IPS-NIHi7 (cell line): ENCODE measurements around the gene ANKK1.

Experiments used
- DNase-seq: peaks from one replicate; pipeline ENCODE4 v3.0.0; 2012; ENCODE audit warnings: mixed read lengths; ENCODE audit errors: extremely low spot score

ANKK1 gene, protein sequence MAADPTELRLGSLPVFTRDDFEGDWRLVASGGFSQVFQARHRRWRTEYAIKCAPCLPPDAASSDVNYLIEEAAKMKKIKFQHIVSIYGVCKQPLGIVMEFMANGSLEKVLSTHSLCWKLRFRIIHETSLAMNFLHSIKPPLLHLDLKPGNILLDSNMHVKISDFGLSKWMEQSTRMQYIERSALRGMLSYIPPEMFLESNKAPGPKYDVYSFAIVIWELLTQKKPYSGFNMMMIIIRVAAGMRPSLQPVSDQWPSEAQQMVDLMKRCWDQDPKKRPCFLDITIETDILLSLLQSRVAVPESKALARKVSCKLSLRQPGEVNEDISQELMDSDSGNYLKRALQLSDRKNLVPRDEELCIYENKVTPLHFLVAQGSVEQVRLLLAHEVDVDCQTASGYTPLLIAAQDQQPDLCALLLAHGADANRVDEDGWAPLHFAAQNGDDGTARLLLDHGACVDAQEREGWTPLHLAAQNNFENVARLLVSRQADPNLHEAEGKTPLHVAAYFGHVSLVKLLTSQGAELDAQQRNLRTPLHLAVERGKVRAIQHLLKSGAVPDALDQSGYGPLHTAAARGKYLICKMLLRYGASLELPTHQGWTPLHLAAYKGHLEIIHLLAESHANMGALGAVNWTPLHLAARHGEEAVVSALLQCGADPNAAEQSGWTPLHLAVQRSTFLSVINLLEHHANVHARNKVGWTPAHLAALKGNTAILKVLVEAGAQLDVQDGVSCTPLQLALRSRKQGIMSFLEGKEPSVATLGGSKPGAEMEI

DNA sequence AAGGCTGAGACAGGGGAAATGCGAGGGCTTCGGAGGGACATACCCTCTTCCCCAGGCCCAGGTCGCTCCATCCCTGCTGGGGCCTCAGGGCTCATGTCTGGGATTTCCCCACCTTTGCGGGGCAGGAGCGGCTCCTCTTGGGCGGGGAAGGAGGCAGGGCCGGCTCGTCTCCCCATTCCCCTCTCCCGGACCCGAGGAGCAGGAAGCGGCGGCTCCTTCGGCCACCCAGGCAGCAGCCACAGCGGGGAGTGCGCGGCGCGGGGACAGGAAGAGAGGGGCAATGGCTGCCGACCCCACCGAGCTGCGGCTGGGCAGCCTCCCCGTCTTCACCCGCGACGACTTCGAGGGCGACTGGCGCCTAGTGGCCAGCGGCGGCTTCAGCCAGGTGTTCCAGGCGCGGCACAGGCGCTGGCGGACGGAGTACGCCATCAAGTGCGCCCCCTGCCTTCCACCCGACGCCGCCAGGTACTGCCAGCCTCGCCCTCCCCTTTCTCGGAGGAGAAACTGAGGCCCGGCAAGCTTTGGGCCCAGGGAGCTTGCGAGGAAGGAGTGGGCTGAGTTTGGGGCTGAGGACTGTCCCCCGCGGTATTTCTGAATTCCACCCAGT, at the start of gene ANKK1:
Gene ANKK1, plus strand, starts transcription at position 175 of the 607 bp plus-strand sequence. Its CDS starts 106 bp downstream, at position 281.
- DNase-seq = peak; percentile 86

DNA sequence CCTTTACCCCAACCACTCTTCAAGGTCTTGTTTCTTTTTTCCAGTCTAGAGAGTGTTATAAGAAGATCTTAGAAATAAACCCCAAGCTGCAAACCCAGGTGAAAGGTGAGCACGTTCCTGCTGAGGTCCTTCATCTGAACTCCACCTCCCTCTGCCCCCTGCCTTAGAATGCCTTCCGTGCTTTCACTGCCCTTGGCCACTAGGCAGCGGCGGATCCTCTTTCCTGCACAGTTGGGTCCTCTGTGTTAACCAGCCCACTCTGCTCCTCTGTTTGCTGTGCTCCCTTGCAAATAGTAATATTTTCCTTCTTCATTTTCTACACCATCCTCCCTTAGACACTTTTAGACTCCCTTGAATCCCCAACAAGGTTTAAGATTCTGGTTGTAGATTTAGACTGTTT, 48.8 kb upstream of the ANKK1 start:
- DNase-seq = peak; percentile 70

DNA sequence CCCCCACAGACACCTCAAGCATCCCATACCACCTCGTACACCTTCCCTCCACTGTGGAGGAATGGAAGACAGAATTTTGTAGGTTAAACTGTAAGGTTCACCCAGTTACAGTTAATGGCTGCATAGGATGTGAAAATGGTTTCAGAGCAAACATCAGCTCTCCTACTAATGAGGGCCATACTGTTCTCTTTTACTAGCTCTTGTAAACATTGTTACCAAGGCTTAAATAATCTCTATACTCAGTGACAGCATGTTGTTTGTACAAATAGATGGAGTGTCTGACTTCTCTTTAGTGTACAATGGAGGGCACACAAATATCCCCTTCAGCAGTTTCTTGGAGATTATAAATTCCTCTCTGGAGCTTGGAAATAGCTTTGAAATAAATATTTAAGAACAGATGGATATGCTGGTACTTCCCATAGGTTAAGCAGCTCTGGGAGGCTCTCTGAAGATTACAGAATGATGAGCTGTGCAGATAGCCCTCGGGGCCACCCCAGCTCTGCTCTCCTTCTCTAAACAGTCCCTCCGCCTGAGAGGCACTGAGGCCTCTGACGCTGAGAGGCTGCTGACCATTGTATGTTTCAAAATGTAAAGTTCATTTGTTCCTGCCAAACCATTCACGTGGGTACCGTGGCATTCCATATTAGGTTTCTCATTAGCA, 47.5 kb upstream of the ANKK1 start:
- no peak for DNase-seq

DNA sequence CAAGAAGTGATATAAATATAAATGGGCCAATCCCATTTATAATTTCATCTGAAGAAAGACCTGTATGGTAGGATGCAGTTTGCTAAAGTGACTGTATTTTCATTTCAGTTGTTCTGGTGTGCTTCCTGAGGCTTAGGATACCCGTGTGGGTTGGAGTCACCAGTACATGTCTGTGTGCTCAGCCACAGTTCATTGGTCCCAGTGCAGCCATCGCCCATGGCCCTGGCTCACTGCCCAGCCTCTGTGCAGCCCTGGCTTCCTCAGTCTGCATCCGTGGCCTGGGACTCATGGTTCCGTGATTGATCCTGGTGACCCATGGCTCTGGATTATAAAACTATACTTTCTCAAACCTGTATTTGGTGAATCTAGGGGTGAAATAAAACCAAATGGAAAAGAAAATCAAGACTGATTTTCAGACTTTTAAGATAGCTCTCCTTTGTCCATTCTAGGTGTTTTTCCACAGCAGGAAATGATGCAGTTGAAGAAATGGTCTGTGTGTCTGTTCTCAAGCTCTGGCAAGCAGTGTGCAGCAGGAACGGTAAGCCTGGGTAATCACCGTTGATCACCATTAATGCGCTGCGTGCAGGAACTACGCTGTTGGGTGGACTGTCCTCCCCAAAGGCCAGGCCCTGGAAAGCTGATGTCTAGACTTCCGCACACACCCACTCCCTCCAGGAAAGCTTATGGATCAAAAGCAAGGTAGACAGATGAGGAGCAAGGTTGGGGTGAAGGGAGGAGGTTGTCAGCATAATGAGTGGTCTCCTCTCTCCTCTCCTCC, 46.0 kb upstream of the ANKK1 start:
- no peak for DNase-seq

DNA sequence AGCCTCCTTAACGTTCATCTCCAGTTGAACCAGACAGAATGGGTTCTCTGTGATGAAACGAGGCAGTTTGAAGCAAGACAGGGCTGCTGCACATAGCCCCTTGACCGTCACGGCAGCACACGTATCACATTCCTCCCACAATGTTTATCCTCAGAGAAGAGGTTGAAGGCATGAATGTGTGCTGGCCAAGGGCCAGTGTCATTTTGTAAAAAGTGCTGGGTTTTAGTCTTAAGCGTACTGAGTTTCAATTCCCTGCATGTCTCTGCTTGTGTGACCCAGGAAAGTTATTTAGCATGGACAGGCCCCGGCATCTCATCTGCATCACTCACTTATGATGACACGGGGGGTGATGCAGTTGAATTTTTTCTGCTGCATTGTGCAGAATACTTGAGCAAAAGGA, 41.6 kb upstream of the ANKK1 start:
- DNase-seq = no peak

DNA sequence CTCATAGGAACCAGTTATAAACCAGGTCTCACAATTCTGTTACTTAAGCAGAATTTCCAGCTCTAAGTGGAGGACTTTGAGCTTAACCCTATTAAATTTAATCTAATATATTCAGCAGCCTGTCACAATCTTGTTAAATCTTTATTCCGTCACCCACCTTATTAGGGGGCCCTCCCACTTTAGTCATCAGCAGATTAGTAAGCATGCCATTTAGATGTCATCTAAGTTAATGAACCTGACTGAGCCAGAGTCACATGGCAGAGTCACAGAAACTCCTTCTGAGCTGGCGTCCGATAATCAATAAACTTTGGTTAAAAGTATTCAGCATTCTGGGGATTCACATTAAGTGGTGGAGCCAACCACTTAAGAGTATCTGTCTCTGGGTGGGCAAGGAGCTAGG, 38.1 kb upstream of the ANKK1 start:
- no peak for DNase-seq

DNA sequence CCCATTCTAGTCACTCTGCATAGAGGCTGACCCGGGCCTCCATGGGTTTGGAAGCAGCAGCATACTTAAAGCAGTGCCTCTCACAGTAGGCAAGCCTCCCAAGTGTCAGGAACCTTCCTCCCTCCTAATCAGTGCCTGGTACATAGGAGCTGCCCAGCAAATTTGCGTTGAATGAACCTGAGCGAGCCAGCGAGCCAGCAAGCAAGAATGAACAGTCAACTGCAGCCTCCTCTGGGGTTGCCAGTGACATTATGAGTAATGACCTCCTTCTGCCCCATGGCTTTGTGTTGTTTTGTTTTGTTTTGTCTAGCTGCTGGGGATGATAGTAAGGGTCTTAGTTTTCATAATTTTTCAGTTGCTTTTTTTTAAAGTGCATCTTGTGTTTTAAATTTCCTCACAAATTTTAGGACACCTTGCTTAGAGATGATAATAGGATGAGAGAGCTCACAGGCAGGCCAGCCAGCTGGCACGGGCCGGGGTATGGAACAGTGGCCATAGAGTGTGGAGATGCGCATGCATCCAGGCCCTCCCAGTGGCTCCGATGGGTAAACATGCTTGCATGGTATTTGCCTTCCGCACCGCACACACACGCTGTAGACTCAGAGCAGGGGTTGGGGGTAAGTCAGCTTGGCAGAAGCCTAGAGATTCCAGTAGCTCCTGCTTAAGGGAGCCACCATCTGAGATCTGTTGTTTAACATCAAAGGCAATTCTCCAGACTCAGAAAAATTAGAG, 37.1 kb upstream of the ANKK1 start:
- DNase-seq = no peak

DNA sequence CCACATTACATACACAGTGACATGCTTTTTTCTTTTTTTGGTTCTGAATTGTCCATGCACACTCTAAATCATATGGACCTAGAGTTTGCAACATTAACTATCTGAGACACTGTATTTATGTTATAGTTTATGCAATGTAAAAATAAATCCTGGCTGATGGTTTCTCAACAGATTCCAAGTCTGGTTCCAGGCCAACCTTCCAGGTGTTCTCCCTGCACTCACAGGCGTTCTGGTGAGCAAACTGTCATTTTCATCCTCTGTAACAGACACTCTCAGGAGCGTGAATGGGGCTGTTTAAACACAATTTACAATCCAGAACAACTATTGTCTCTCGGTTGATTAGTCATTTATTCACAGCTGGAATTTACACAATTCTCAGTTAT, 36.5 kb upstream of the ANKK1 start:
- no peak for DNase-seq

DNA sequence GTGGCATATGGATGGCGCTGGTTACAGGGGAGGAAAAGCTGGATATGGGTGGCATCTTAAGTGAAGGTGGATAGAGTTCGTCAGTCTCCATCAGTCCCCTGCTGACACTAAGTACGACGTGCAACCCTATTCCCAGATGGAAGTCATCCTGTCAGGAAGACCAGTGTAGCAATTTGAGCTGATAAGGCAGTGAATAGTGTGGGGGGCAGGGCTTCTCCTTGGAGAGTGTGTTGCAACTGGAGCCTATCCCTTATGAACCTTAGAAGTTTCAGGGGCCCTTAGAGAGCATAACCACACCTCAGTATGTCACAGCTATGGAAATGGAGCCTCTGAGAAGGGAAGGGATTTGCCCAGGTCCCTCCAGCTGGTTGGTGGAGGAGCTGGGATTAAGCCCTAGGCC, 36.1 kb upstream of the ANKK1 start:
- no peak for DNase-seq

DNA sequence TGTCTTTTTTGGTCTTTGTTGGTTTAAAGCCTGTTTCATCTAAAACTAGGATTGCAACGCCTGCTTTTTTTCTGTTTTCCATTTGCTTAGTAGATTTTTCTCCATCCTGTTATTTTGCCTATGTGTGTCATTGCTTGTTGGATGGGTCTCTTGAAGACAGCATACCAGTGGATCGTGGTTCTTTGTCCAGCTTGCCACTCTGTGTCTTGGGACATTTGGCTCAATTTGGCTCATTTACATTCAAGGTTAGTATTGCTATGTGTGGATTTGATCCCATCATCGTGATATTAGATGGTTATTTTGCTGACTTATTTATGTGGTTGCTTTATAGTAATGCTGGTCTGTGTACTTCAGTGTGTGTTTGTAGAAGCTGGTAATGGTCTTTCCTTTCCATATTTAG, 31.4 kb upstream of the ANKK1 start:
- DNase-seq = no peak

DNA sequence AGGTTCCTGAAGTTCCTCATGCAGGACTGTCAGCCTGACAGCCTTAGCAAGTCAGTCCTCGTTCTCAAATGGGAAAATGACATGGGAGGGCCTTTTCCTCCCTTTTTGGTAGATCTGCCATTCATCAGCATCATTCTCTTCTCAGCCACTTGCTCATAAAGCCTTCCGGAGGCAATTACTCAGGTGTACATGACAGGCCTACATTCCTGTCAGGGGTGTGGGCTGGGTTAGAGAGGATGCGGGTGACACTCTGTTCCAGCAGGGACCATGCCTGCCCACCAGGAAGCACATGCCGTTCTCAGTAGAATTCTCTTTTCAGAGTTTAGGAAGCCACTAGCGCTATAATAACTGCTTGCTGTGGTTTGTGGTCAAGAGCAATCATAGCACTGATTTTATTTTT, 24.2 kb upstream of the ANKK1 start:
- no peak for DNase-seq

DNA sequence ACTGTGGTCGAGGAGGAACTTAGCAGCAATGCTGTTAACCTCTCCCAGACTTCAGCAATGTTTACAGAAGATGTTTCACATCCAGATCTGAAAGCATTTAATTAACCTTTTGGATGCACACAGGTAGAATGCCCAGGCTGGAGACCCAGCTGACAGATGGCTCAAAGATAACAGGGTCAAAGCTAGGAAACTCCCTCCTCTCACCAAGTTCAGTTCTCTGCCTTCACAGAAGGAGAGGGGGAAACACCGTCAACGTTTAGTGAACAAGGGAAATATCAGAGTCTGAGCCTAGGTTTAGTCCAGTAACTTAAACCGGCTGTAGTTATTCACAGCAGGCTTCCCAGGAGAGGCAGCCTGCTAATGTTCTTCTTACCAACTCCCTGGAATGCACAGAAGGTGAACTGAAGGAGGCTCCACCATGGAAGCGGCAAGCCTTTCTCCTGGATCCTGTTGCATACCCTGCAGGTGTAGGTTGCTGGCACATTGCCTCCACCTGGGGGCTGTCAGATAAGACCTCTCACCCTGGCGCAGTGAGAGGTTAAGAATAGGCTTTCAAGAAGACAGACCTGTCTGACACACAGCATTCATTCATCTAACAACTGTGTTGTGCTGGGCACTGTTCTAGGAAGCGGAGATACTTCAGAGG, 23.5 kb upstream of the ANKK1 start:
- DNase-seq = no peak

DNA sequence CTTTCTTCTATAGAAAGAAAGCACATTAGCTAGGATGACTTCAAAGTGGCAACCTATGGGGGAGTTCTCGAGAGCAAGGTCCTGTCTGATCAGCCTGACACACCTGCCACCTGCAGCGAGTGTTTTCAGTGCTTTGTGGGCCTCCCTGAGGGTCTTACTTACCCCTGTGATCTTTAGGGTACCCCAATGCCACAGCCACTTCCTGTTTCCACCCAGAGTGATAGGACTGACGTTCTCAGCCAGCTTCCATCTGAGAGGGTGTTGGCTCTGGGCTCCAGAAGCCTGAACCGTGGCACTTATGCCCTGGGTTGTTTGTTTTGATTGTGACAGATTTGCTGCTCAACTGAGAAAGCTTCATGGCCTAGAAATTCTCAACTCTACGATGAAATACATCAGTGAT, 21.7 kb upstream of the ANKK1 start:
- no peak for DNase-seq

DNA sequence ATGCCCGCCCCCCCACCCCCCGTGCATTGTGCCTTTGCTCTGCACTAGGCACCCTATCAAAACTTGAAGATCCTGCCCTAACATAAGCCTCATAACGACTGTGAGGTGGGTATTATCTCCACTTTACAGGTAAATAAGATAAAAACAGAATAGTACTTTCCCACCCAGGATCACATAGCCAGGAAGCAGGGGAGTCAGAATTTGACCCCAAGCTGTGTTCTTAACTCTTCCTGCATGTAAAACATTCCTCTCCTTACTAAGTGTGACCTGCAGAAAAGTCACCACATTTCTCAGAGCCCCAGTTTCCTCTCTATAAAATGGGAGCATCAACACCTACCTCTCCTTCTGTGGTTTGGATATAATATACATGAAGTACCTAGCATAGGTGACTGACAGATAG, 18.2 kb upstream of the ANKK1 start:
- no peak for DNase-seq

DNA sequence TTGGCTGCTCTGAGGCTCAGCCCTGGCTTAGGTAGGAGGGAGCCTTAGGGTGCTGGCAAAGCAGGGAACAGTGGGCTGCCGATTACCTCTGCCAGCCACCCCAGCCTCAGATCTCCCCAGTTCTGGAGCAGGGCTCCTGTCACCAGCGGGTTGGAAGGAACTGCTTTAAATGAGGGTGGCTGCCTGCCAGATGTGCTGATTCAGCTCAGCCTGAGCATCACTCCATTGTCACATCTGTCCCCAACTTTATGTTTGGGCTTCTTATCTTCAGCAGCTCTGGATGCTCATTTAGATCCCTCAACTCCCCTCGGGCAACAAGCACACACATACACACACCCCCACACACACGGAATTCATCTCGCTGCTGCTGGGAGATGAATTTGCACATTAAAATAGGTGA, 16.9 kb upstream of the ANKK1 start:
- no peak for DNase-seq

DNA sequence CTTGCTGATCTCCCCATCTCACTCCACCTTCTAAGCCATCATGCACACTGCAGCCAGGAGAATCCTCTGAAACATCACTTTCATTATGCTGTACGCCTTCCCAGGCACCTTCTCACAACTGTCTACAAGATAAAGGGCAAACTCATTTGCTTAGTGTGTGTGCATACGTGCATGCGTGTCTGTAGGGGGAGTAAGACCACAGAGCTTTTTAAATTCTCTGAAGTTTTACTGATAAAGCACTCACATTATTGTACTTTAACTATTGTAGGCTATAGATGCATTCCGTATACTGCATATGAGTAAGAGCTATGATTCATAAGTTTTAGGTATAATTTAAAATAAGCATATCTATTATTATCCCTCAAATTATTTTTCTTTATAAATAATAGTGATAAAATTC, 15.3 kb upstream of the ANKK1 start:
- DNase-seq = no peak

DNA sequence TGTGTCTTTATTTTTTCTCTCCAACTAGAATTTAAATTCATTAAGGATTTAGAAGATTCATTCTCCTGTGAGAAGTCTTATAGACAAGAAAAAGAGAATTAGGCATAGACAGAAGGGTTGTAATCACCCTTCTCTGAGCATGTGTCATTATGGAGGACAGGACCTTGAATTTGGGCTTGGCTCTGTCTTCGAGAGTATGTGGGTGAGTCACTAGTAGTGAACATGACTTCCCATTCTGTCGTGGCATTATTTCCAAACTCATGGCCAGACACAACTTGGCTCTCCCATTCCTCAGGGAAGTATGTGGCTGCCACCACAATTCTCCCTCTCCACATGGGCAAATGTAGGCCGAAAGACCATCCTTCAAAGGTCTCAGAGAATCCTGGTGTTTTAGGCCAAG, 14.3 kb upstream of the ANKK1 start:
- DNase-seq = no peak

DNA sequence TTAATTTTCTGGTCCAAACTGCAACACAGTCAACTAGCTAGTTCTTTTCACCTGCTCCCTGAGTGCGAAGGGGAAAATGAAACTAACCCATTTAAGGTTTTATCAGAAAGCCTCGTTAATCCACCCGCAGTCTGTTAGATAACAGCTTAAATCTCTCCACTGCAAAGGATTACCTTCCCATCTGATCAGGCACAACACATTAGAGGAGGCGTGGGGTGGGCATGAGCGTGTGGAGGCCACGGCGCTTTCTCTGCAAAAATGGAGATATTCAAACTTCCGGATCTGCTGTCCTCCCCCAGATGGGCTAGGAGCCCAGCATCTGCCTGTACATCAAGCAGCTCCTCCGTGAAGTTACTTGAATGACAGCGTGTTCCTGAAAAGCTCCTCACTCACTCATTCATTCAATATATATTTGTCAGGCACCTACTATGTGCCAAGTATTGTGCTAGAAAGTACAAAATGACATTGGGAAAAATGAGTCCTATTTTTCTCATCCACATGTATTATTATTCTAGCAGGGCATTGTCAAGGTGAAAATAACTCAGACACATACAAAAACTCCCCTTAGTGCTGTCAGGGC, 13.5 kb upstream of the ANKK1 start:
- DNase-seq = no peak

DNA sequence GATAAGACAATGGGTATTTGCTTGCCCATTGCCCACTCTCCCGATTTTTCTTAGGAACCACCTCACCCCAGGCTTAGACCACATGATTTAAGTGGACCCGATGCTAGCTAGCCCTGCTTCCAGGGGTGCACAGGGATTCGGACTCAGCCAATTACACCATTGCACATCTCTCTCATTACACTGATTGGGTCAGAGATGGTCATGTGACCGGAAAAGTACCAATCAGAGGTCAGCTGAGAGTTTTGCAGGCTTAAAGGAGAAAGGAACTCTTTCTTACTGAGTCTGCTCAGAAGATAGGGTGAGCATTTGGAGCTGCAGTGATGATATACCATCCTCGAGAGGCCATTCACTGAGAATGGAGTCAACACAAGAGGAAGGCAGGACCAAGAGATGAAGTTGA, 12.2 kb upstream of the ANKK1 start:
- no peak for DNase-seq

DNA sequence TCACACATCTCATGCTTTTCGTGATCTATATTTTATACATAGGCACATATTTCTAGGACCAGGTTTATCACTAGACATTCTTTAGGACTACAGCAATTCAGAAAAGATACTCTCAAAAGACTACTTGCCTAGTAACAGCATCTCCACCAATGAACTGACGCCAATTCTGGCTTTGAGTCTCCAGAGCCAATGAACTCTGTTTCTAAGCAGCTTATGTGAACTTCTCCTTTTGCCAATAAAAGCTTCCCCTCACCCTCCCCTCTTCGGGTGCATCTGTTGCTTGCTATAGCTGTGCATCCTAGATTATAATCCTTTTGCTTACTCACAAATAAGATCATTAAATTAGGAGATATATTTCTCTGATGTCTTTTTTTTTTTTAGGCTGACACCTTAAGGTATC, 11.4 kb upstream of the ANKK1 start:
- no peak for DNase-seq
